Measurements from ENCODE around the gene MDFI. TPM values are rescaled to one million over a fixed set of nuclear protein-coding genes. Genes with fewer than 3 reads are reported as not detected.

The MDFI gene
- total RNA-seq, 1 donor from 2014 or later, result 29.5 TPM

- no peak overlapping the region for H2AFZ ChIP-seq (replicated peaks)
- H3K79me2 ChIP-seq (ENCODE audit: low read depth), result no peaks in the 10 kb centered on the region
- H3K4me1 ChIP-seq, result peaks cover 7% of the 10 kb centered on the region
- H3K27me3 ChIP-seq, result no peaks in the 10 kb centered on the region
- peaks cover 15% of the 10 kb centered on the region for H3F3A ChIP-seq (ENCODE audit: low read depth)
- peaks cover 6% of the 10 kb centered on the region for H3K9me3 Mint-ChIP-seq
- H3K27ac ChIP-seq, result no peak overlapping the region
- H3K4me2 ChIP-seq, result no peak overlapping the region
- peaks cover 7% of the 10 kb centered on the region for H3K9me3 ChIP-seq (ENCODE audit: low read depth)
- H3K4me1 Mint-ChIP-seq, result peaks cover 32% of the 10 kb centered on the region
- no peak overlapping the region for H3K9ac ChIP-seq
- peaks cover 4% of the 10 kb centered on the region for H3K27me3 Mint-ChIP-seq (ENCODE audit: insufficient read depth, low read depth)
- H3K27ac Mint-ChIP-seq, result no peak overlapping the region
- no peaks in the 10 kb centered on the region for H3K36me3 ChIP-seq
- no peaks in the 10 kb centered on the region for H3K36me3 Mint-ChIP-seq
- DNase-seq (ENCODE audit: low spot score), result no peak
- no peak overlapping the region for H3K4me3 Mint-ChIP-seq
- H3K4me3 ChIP-seq, result no peak overlapping the region
- no peak for TF ChIP-seq CTCF (IDR thresholded peaks at IDR 0.05)
- no peak for TF ChIP-seq EZH2 (IDR thresholded peaks at IDR 0.05)
- no peak for TF ChIP-seq EZH2phosphoT487 (IDR thresholded peaks at IDR 0.05)
- no peaks in the 10 kb centered on the region for H4K20me1 ChIP-seq (ENCODE audit: low read depth)
These were observed 12.2 kb upstream of the MDFI start for GRCh38 chr6:41626022-41626421.

GRCh38 chr6:41626917-41627316, 11.4 kb upstream of the MDFI start:
- Histone ChIP-seq H3K27ac (no peak overlapping the region), H3K9me3 (ENCODE audit: low read depth) (no peaks in the 10 kb centered on the region), H3K4me1 (peaks cover 7% of the 10 kb centered on the region), H3K36me3 (no peaks in the 10 kb centered on the region), H3K27me3 (no peaks in the 10 kb centered on the region), H3F3A (ENCODE audit: low read depth) (peaks cover 9% of the 10 kb centered on the region), H3K4me3 (no peak overlapping the region), H4K20me1 (ENCODE audit: low read depth) (no peaks in the 10 kb centered on the region), H2AFZ (replicated peaks) (no peak overlapping the region), H3K9ac (no peak overlapping the region), H3K79me2 (ENCODE audit: low read depth) (no peaks in the 10 kb centered on the region), H3K4me2 (no peak overlapping the region)
- Mint-ChIP-seq H3K4me1 (peaks cover 30% of the 10 kb centered on the region), H3K27me3 (ENCODE audit: insufficient read depth, low read depth) (peaks cover 3% of the 10 kb centered on the region), H3K9me3 (peaks cover 2% of the 10 kb centered on the region), H3K4me3 (no peak overlapping the region), H3K36me3 (no peaks in the 10 kb centered on the region), H3K27ac (no peak overlapping the region)
- no peak for DNase-seq (ENCODE audit: low spot score)
- TF ChIP-seq EZH2 (IDR thresholded peaks at IDR 0.05) (no peak), CTCF (IDR thresholded peaks at IDR 0.05) (no peak), EZH2phosphoT487 (IDR thresholded peaks at IDR 0.05) (no peak)

GRCh38 chr6:41629128-41629527, 9.1 kb upstream of the MDFI start:
- no peaks in the 10 kb centered on the region for H3K36me3 Mint-ChIP-seq
- no peak for DNase-seq (ENCODE audit: low spot score)
- Histone ChIP-seq H3K36me3 (no peaks in the 10 kb centered on the region), H3K27ac (no peak overlapping the region), H3K4me1 (no peaks in the 10 kb centered on the region), H3K4me3 (no peak overlapping the region), H3K9me3 (ENCODE audit: low read depth) (no peaks in the 10 kb centered on the region), H3K4me2 (no peak overlapping the region), H4K20me1 (ENCODE audit: low read depth) (no peaks in the 10 kb centered on the region), H3K9ac (no peak overlapping the region), H2AFZ (replicated peaks) (no peak overlapping the region), H3K27me3 (peaks cover 19% of the 10 kb centered on the region), H3F3A (ENCODE audit: low read depth) (no peaks in the 10 kb centered on the region), H3K79me2 (ENCODE audit: low read depth) (no peaks in the 10 kb centered on the region)
- H3K4me1 Mint-ChIP-seq, result peaks cover 18% of the 10 kb centered on the region
- H3K9me3 Mint-ChIP-seq, result no peaks in the 10 kb centered on the region
- TF ChIP-seq EZH2 (IDR thresholded peaks at IDR 0.05) (no peak), CTCF (IDR thresholded peaks at IDR 0.05) (no peak), EZH2phosphoT487 (IDR thresholded peaks at IDR 0.05) (no peak)
- no peak overlapping the region for H3K4me3 Mint-ChIP-seq
- no peak overlapping the region for H3K27ac Mint-ChIP-seq
- peaks cover 6% of the 10 kb centered on the region for H3K27me3 Mint-ChIP-seq (ENCODE audit: insufficient read depth, low read depth)

Measured in neural progenitor cell (in vitro differentiated cells).